ENCODE measurements around the gene HINT2.
A peak's percentile ranks its signal among the peaks of the same experiment; 100 is the strongest.

The HINT2 gene

GRCh38 chr9:35798658-35799374 lies 16.0 kb downstream of the HINT2 start:
- peaks cover 12% of the 10 kb centered on the region for H3K4me1 ChIP-seq (ENCODE audit: insufficient read depth, poor library complexity, severe bottlenecking)
- H3K36me3 ChIP-seq (ENCODE audit: low read depth) = no peaks in the 10 kb centered on the region
- ATAC-seq (ENCODE audit: low read depth) (peak; percentile 83), DNase-seq (ENCODE audit: low spot score) (peak; percentile 6)
- H3K27ac ChIP-seq (ENCODE audit: poor library complexity, severe bottlenecking) = peak overlapping the region; percentile 47
- no peak overlapping the region for H3K4me3 ChIP-seq (ENCODE audit: severe bottlenecking)
- no peaks in the 10 kb centered on the region for H3K9me3 ChIP-seq (ENCODE audit: severe bottlenecking)
- no peak for TF ChIP-seq CTCF (IDR thresholded peaks at IDR 0.05; ENCODE audit: poor library complexity, severe bottlenecking)
- H3K27me3 ChIP-seq (ENCODE audit: insufficient read depth, poor library complexity, severe bottlenecking) = no peaks in the 10 kb centered on the region

GRCh38 chr9:35797311-35798109 lies 17.3 kb downstream of the HINT2 start:
- Histone ChIP-seq H3K4me3 (ENCODE audit: severe bottlenecking) (no peak overlapping the region), H3K27ac (ENCODE audit: poor library complexity, severe bottlenecking) (peak overlapping the region; percentile 47), H3K4me1 (ENCODE audit: insufficient read depth, poor library complexity, severe bottlenecking) (peaks cover 12% of the 10 kb centered on the region), H3K9me3 (ENCODE audit: severe bottlenecking) (no peaks in the 10 kb centered on the region), H3K36me3 (ENCODE audit: low read depth) (no peaks in the 10 kb centered on the region), H3K27me3 (ENCODE audit: insufficient read depth, poor library complexity, severe bottlenecking) (no peaks in the 10 kb centered on the region)
- no peak for TF ChIP-seq CTCF (IDR thresholded peaks at IDR 0.05; ENCODE audit: poor library complexity, severe bottlenecking)
- DNase-seq (ENCODE audit: low spot score) = no peak
- ATAC-seq (ENCODE audit: low read depth) = no peak

- Histone ChIP-seq H3K27ac (ENCODE audit: poor library complexity, severe bottlenecking) (peak overlapping the region; percentile 29), H3K4me3 (ENCODE audit: severe bottlenecking) (no peak overlapping the region), H3K4me1 (ENCODE audit: insufficient read depth, poor library complexity, severe bottlenecking) (peaks cover 12% of the 10 kb centered on the region), H3K36me3 (ENCODE audit: low read depth) (no peaks in the 10 kb centered on the region), H3K9me3 (ENCODE audit: severe bottlenecking) (no peaks in the 10 kb centered on the region), H3K27me3 (ENCODE audit: insufficient read depth, poor library complexity, severe bottlenecking) (no peaks in the 10 kb centered on the region)
- no peak for TF ChIP-seq CTCF (IDR thresholded peaks at IDR 0.05; ENCODE audit: poor library complexity, severe bottlenecking)
- ATAC-seq (ENCODE audit: low read depth) = peak; percentile 71
- DNase-seq (ENCODE audit: low spot score) = no peak
Observed at GRCh38 chr9:35795695-35796094, 19.1 kb downstream of the HINT2 start.

- Histone ChIP-seq H3K36me3 (ENCODE audit: low read depth) (no peaks in the 10 kb centered on the region), H3K9me3 (ENCODE audit: severe bottlenecking) (no peaks in the 10 kb centered on the region), H3K27ac (ENCODE audit: poor library complexity, severe bottlenecking) (no peak overlapping the region), H3K4me1 (ENCODE audit: insufficient read depth, poor library complexity, severe bottlenecking) (peaks cover 8% of the 10 kb centered on the region), H3K27me3 (ENCODE audit: insufficient read depth, poor library complexity, severe bottlenecking) (no peaks in the 10 kb centered on the region), H3K4me3 (ENCODE audit: severe bottlenecking) (no peak overlapping the region)
- ATAC-seq (ENCODE audit: low read depth) = no peak
- DNase-seq (ENCODE audit: low spot score) = no peak
- TF ChIP-seq CTCF (IDR thresholded peaks at IDR 0.05; ENCODE audit: poor library complexity, severe bottlenecking) = no peak
Observed at GRCh38 chr9:35793461-35793860, 21.4 kb downstream of the HINT2 start.

Measured in RWPE2 (cell line).